CD4-positive, alpha-beta T cell treated with Interleukin-6 for 4 hours (primary cell): ENCODE data around the gene PTPRT.

ENCODE experiments used
- DNase-seq: peaks from one replicate; pipeline ENCODE4 v3.0.0-alpha.2; 2020; ENCODE audit warnings: mixed read lengths

Gene PTPRT

GRCh38 chr20:42785041-42785440 lies 404.7 kb downstream of the PTPRT start:
- DNase-seq, result no peak

GRCh38 chr20:42779216-42779615 lies 410.5 kb downstream of the PTPRT start:
- DNase-seq, result no peak

GRCh38 chr20:42775866-42776265 lies 413.8 kb downstream of the PTPRT start:
- no peak for DNase-seq

- DNase-seq, result no peak
These were observed 414.7 kb downstream of the PTPRT start for GRCh38 chr20:42775037-42775436.

- DNase-seq, result no peak
These were observed 426.7 kb downstream of the PTPRT start for GRCh38 chr20:42763015-42763414.

GRCh38 chr20:42756991-42757390 lies 432.7 kb downstream of the PTPRT start:
- DNase-seq, result no peak

GRCh38 chr20:42754706-42755105 lies 435.0 kb downstream of the PTPRT start:
- no peak for DNase-seq

GRCh38 chr20:42752620-42753019 lies 437.1 kb downstream of the PTPRT start:
- no peak for DNase-seq

GRCh38 chr20:42749556-42749955 lies 440.1 kb downstream of the PTPRT start:
- no peak for DNase-seq

GRCh38 chr20:42747765-42748411 lies 441.8 kb downstream of the PTPRT start:
- DNase-seq, result no peak

GRCh38 chr20:42744756-42745465 lies 444.8 kb downstream of the PTPRT start:
- no peak for DNase-seq

- DNase-seq, result no peak
These were observed 446.8 kb downstream of the PTPRT start for GRCh38 chr20:42742926-42743325.

- no peak for DNase-seq
These were observed 447.8 kb downstream of the PTPRT start for GRCh38 chr20:42741906-42742305.

GRCh38 chr20:42740226-42740870 lies 449.4 kb downstream of the PTPRT start:
- DNase-seq, result no peak

- no peak for DNase-seq
These were observed 450.0 kb downstream of the PTPRT start for GRCh38 chr20:42739683-42740082.

GRCh38 chr20:42735539-42735938 lies 454.2 kb downstream of the PTPRT start:
- no peak for DNase-seq

GRCh38 chr20:42734660-42735368 lies 454.9 kb downstream of the PTPRT start:
- DNase-seq, result no peak

- no peak for DNase-seq
These were observed 467.8 kb downstream of the PTPRT start for GRCh38 chr20:42721923-42722322.

GRCh38 chr20:42714298-42715141 lies 475.2 kb downstream of the PTPRT start:
- no peak for DNase-seq

- DNase-seq, result no peak
These were observed 481.4 kb downstream of the PTPRT start for GRCh38 chr20:42708266-42708665.

GRCh38 chr20:42706759-42707158 lies 482.9 kb downstream of the PTPRT start:
- no peak for DNase-seq

GRCh38 chr20:42705550-42705949 lies 484.2 kb downstream of the PTPRT start:
- no peak for DNase-seq

- no peak for DNase-seq
These were observed 486.0 kb downstream of the PTPRT start for GRCh38 chr20:42703744-42704143.
